ENCODE results near the gene OR14A16.

GRCh38 chr1:247843411-247843810, 19.5 kb upstream of the OR14A16 start:
- no peak for TF ChIP-seq CTCF (IDR thresholded peaks at IDR 0.05)
- no peak for TF ChIP-seq POLR2AphosphoS5 (IDR thresholded peaks at IDR 0.05)
